TTC549 (cell line): ENCODE data around the gene LZTS2.
"Not testable (repeated sequence)": the region's sequence is repeated elsewhere in the genome, so short reads cannot be mapped to it uniquely, and the experiment has no call there.

Source experiments
- FAIRE-seq: peaks from 2 replicates; lab custom pipeline; 2012; peaks lifted over from hg19 to GRCh38; lab: Jason Lieb, UNC

The LZTS2 gene, protein sequence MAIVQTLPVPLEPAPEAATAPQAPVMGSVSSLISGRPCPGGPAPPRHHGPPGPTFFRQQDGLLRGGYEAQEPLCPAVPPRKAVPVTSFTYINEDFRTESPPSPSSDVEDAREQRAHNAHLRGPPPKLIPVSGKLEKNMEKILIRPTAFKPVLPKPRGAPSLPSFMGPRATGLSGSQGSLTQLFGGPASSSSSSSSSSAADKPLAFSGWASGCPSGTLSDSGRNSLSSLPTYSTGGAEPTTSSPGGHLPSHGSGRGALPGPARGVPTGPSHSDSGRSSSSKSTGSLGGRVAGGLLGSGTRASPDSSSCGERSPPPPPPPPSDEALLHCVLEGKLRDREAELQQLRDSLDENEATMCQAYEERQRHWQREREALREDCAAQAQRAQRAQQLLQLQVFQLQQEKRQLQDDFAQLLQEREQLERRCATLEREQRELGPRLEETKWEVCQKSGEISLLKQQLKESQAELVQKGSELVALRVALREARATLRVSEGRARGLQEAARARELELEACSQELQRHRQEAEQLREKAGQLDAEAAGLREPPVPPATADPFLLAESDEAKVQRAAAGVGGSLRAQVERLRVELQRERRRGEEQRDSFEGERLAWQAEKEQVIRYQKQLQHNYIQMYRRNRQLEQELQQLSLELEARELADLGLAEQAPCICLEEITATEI

DNA sequence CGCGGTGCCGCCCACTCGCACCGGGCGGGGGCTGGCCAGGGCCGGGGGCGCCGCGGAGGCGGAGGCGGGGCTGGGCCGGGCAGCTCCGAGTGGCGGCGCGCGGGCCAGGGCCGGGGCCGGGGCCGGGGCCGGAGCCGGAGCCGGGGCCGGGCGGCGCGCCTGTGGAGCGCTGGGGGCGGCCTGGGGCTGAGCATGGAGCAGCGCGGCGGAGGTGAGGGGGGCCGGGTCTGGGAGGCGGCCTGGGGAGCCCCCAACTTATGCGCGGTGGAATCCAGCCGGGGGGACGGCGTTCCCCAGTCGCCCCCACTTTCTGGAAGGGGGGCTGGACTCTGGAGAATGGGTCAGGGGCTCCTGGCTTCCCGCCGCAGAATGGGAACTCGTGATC is at the start of gene LZTS2:
Gene LZTS2 (plus strand): TSS at position 67 of the 385 bp plus-strand sequence. CDS start 2,731 bp downstream, outside the sequence.
- no peak for FAIRE-seq

DNA sequence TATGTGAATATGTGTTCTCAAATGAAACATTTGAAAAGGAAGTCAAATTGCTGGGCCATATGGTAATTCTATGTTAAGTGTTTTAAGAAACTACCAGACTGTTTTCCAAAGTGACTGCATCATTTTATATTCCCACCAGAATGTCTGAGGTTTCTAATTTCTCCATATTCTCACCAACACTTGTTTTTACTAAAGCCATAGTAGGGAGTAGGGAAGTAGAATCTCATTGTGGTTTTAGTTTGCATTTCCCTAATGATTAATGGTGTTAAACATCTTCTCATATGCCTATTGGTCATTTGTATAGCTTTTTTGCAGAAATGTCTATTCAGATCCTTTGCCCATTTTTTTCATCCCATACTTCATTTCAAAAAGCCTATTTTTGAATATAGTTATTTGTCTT is 39.4 kb upstream of the LZTS2 start:
- FAIRE-seq = no peak

DNA sequence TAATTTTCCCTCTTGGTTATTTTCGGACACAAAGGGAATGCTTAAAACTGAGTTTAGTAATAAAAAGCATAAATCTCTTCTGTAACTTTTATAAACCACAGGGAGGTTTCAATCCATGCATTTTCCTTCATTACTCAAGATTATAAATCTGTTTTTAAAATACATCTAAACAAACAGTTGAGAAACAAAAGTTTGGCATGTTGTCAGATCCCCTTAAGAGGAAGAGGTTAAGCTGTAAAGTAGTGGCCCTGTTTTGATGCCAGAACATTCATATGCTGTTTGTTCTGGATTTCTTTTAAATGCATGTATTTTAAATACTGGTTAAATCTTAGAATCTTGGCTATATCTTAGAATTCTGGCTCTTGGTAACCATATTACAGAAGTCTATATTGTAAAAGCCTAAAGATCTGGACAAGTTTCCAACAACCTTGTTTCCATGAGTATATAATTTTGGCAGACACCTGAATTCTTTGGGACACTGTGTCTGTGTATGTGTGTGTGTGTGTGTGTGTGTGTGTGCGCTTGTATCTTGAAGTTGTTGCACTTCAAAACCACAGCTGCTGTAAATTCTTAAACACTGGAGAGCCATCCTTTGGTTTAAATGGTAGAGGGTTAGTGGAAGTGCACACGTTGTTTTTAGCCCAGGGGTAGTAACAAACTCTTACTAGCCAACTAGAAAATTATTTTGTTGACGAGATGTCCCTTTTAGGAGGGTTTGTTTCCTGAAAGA is 37.1 kb upstream of the LZTS2 start:
- FAIRE-seq = no peak

DNA sequence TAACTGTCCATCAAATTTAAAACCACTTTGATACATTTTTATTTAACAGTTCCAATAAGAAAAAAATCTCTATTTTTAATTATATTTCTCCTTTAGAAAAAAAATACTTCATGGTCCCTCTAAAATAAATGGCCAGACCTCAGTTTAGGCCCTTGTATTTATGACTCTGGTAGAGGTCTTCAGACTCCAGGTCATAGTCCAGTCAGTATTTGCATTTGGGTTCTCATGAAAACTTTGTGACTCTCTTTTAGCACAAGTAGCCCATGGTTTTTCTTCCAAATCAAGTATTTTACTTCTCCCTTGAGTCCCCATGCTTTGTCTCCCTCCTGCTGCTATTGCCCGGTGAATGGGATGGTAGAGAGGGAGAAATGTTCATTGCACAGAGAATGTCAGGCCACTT is 35.8 kb upstream of the LZTS2 start:
- no peak for FAIRE-seq

DNA sequence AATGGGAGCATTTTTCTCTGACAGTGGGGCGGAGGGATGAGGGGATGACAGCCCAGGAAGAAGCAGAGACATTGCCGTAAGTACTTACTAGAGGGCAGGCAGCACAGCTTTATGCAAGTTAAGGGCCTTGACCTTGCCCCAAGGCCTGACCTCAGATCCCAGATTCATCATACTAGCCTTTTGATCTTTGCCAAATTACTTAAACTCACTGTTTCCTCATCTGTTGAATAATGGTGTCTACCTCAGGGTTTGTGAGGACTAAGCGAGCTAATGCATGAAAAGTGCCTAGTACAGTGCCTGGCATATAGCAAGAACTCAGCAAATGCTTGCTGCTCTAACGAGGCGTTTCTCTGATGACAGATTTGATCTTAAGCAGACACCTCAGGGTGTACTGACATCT is 33.8 kb upstream of the LZTS2 start:
- FAIRE-seq = no peak

DNA sequence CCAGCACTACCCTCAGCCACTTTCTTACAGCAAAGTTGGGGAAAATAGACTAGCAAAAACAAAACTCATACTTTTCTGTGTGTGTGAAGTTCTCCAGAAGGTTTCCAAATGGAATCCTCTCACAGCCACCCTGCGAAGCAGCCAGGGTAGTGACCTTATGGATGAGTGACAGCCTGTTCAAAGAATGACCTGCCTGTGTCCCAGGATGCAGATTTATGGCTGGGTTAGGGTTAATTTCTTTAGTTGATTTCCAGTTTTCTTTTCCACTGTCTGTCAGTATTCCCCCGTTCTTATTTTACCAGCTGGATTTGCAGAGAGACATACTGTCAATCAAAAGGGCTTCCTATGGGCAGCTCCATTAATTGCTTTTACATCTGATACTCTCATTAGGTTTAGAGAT is 32.7 kb upstream of the LZTS2 start:
- no peak for FAIRE-seq

DNA sequence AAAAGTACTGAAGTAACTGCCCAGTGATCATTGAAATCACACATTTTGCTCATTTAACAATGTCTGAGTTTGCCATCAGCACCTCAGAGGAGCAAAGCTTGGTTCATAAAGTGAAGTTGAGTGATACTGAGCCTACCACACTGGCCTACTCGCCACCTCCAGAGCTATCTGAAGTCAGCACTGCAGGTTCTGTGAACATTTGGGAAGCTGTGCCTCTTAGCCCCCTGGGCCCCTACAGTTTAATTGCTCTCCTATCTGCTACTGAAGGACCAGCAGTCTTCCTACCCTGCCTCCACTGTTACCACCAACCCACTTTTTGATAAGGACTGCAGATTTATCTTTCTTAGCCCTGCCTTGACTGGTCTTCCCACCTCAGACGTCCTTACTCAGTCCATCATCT is 32.3 kb upstream of the LZTS2 start:
- no peak for FAIRE-seq

DNA sequence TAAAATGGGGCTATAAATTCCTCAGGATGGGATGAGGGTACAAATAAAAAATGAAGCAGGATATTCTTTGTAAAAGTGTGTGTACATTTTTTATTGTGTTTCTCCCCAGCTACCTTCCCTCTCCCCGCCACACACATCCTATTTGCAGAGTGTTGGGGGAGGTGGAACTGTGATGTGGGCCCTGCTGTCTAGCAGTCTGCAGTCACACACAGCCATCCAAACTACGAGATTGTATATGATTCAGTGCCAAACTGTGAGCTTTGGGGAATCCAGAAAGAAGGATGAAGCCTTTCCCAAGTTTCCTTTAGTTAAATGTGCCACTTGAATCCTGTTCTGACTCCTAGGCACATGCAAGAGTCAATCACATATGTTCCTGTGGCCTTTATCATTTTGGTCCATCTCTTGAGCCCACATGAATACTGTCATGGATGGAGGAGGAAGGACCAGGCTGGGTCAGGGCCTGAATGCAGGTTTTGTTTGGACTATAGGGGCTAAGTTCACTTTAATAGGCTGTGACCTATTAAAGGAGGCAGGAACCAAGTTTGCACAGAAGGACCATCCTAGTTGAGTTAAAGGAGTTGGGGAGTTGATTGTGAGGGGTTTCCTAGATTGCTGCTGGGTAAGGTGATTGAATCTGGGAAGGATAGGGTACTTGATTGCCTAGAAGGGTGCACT is 31.4 kb upstream of the LZTS2 start:
- no peak for FAIRE-seq

DNA sequence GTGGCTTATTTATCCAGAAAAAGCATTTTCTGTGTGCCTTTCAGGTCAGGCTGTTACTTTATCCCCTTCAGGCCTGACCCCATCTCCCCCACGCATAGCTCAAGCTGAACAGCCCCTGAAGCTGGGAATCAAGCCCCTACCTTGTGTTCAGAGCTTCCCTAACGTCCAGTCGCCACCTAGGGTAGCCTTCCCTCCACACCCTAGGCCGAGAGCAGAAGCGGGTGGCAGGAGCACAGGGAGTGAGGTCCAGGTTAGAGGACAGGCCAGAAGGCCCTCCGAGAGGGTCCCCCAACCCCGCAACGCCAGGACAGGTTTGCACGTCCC is 30.8 kb upstream of the LZTS2 start:
- FAIRE-seq = no peak

DNA sequence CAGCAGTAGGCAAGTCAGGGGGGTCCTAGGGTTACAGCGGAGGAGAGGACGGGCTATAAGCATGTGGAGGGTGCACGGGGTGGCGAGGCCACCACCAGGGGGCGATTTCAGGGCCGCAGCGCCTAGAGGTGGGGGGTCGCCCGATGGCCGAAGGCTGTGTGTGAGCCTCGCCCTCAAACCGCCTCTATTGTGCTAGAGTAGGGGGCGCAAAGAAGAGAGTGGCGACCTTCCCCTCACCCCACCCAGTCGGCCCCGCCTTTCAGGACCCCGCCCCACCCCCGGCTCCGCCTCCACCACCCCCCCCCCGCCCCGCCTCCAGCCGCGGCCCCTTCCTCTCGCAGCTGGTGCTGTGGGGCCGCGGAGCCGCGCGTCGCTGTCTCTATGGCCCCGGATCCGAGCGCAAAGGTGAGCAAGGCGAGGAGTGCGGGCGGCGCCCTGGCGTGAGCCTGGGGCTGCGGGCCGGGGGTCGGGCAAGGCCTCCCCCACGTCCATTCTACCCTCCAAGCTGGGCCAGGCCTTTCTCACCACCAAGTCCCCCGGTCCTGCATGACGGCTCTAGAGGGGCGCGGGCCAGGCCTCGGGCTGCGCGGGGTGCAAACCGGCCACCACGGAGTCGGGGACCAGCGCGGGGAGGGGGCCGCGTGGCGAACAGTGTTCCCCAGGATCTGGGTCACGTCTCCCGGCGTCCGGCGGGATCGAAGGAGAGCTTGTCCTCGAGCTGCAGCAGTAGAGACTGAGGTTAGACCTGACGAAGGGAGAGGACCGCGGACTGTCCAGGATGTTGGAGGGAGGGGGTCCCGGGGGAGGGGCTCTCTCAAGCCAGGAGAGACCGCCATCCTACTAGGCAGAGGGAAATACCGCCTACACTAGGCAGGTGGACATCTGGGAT is 30.2 kb upstream of the LZTS2 start, which contains the start of gene SEMA4G:
Gene SEMA4G (plus strand): TSS at position 318 of the 889 bp plus-strand sequence. CDS start 3,409 bp downstream, outside the sequence.
- no peak for FAIRE-seq

DNA sequence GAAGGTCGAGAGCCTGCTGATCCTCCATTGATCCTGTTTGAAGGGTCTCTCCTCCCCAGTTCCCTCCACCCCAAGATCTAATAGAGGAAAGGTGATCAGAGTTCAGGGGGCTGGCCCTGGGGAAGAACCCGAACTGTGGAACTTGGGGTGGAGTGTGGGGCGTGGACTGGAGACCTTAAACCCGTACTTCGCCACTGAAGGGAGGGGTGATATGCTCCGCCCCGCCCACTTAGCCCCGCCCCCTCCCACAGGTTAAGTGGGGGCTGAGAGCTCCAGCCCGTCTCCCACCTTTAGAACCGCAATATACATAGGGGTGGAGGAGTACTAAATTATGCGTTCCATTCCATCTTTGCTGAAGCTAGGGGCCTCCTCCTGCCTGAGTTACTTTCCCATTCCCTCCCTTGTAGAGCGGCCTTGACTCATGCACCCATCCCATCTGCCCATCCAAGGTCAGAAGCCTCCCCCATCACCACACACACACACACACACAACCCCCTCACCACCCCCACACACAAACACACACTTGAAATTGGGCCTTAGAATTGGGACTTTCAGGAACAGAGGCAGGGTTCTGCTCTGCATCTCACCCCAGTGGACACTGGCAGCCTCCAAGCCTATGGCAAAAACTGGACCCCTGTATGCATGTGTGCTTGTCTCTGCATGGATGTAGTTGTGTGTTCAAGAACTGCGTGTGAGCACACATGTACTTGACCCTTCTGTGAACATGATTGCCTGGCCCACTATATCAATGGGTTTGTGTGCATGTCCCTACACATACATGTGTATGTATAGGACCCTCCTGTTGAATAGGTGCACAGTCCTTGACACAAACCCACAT is 29.3 kb upstream of the LZTS2 start:
- no peak for FAIRE-seq

DNA sequence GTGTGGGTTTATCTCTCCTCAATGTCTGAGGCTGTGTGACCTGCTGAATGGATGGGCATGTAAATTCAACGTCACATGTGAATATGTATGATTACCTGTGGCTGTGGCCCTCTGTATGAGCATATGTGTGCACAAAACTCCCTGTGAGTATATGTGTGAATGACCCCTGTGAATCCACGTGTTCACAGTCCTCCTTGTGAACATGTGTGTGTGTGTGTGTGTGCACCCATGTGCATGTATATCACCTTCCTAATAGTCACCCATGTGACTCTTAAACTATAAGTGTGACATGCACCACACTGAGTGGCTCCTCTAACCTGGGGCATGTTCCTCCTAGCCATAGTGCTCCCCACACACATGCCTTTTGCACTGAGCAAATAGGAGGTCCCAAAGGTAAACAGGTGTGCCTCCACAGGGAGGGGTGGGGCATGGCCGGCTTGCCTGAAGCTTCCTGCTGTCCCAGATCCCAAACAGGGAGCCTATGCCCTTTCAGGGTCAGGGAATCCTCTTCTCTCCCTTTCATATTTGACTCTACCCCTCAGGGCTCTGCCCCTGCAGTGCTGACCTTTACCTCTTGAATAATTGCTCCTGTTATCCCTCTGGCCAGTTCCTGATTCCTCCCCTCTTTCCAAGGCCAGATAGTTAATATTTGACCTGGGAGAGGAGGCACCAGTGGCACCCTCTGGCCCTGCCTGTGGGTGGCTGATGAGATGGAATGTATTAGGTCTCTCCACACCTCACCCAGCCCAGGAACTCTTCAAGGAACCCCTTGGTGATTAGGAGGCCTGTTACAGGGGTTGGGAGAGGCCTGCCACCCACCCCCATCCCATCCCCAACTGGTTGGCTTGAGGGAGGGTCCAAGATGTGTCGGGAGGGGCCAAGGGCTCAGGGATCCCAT is 28.4 kb upstream of the LZTS2 start:
- no peak for FAIRE-seq

DNA sequence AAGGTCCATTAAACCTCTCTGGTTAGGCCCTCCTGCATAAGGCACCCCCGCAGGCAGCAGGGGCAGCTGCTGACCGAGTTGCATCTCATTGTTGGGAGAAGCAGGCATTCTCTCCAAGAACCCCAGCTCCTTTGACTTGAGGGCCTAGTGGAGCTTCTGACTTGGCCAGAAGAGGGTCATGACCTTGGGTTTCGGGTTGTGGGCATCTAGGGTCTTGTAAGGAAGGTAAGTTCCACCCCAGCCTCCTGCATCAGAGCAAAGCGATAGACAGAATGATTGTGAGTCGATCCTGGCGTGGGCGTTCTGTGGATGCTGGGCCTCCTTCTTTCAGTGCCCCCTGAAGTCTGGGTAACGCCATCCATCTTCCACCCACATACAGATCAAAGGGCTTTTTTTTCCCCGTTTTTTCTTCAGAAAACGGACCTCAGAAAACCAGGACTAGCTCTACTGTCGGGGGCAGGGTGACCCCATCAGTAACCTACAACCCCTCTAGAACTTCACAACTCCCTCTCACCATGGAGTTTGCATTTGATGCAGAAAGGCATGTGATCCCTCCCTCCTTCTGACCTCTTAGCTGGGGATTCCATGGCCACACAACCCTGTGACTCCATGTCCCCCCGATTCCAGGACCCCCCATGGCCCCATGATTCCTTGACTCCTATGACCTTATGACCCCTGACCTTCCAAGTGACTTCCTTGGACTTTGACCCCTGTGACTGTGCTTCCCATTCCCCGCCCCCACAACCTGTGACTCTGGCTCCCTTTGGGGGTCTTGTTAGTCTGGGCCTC is 27.3 kb upstream of the LZTS2 start:
- FAIRE-seq = no peak

DNA sequence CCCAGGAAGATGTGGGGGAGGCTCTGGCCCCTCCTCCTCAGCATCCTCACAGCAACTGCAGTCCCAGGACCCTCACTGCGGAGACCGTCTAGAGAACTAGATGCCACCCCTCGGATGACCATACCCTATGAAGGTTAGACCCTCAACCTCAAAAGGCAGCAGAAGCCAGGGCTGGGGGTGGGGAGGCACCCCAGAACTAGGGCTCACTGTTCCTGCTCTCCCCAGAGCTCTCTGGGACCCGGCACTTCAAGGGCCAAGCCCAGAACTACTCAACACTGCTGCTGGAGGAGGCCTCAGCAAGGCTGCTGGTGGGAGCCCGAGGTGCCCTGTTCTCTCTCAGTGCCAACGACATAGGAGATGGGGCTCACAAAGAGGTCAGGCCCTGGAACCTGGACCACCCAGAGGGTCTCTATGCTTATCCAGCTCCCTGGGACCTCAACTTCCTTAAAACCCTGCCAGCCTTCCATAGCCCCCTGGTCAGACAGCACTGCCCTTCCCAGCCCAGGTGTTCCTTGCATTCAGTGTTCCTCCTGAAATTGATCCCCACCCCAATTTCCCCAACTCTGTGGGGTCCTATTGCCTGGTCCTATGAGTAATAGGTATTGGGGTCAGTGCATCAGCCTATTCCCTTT is 26.6 kb upstream of the LZTS2 start:
- no peak for FAIRE-seq

DNA sequence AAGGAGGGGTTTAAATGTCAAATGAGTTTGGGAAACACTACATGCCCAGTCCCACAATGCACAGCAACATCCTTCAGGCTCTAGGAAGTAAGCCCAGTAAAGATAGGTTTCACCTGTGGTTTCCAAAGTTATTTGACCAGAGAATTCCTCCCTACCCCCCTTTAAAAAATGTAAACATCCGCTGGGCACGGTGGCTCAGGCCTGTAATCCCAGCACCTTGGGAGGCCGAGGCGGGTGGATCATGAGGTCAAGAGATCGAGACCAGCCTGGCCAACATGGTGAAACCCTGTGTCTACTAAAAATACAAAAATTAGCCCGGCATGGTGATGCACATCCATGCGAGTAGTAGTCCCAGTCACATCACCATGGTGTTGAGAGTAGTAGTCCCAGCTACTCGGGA is 24.2 kb upstream of the LZTS2 start:
- not testable (repeated sequence) for FAIRE-seq

DNA sequence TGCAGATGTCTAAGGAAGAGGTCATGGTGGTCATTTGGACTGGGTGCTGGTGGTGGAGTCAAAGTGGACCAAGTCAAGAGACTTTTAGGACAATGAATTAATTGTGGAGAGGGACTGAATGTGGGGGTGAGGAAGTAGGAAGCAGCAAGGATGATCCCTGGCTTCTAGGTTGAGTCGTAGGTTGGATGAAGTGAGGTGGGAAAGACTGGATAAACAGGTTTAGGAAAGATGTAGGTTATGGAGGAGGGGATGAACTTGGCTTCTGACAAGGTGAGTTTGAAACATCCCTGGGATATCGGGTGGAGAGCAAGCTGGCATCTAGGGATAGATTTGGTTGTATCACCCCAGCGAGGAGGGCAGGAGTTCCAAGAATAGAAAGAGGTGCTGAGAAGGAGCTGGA is 22.7 kb upstream of the LZTS2 start:
- no peak for FAIRE-seq

DNA sequence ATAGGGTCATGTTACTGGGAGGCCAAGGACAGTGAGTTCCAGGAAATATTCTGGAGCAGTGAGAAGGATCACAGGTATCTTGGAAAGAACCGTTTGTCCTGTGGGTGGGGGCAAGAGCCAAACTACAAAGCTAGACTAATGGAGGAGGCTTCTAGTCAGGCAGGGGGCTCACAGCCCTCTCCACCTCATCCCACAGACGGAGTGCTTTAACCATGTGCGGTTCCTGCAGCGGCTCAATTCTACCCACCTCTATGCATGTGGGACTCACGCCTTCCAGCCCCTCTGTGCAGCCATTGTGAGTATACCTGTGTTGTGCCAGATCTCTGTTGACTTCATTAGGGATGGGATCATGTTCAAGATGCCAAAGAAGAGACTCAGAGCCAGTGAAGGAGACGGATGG is 22.2 kb upstream of the LZTS2 start:
- no peak for FAIRE-seq
